Measurements from ENCODE around the gene LYSMD4. TPM values are rescaled to one million over a fixed set of nuclear protein-coding genes. Genes with fewer than 3 reads are reported as not detected.

The LYSMD4 gene
- total RNA-seq, 4 donors from 2014 or later: 6.5 to 26.8 (median 13.3) TPM

- Histone ChIP-seq H3K4me3 (no peak overlapping the region), H3K27me3 (no peaks in the 10 kb centered on the region), H3K27ac (no peak overlapping the region), H3K36me3 (no peaks in the 10 kb centered on the region), H3K9me3 (no peaks in the 10 kb centered on the region), H3K4me1 (peaks cover 7 to 8% of the 10 kb centered on the region in 2 donors)
- TF ChIP-seq CTCF (IDR thresholded peaks at IDR 0.05) (no peak), POLR2A (IDR thresholded peaks at IDR 0.05) (no peak)
- intact Hi-C loops (cut with DNase I; ENCODE audit: low total_unique reads): no loop called here
- no peak for DNase-seq
Measured at GRCh38 chr15:99712415-99712814, 20.8 kb downstream of the LYSMD4 start.

- no peaks in the 10 kb centered on the region for H3K27me3 ChIP-seq
- H3K4me1 ChIP-seq: peaks cover 7% of the 10 kb centered on the region in 2 donors
- no peak for DNase-seq
- TF ChIP-seq POLR2A (IDR thresholded peaks at IDR 0.05) (no peak), CTCF (IDR thresholded peaks at IDR 0.05) (no peak)
- H3K9me3 ChIP-seq: no peaks in the 10 kb centered on the region
- no peak overlapping the region for H3K4me3 ChIP-seq
- intact Hi-C loops (cut with DNase I; ENCODE audit: low total_unique reads): no loop called here
- H3K36me3 ChIP-seq: no peaks in the 10 kb centered on the region
- H3K27ac ChIP-seq: peak overlapping the region; percentile 24 to 50
Measured at GRCh38 chr15:99711625-99712024, 21.6 kb downstream of the LYSMD4 start.

GRCh38 chr15:99709243-99709986, 23.8 kb downstream of the LYSMD4 start:
- DNase-seq: no peak
- intact Hi-C loops (cut with DNase I; ENCODE audit: low total_unique reads): loop anchor here (10.0 kb wide), 1 partner anchor 145 kb away; the partner anchor contains the start of gene MEF2A
- TF ChIP-seq CTCF (IDR thresholded peaks at IDR 0.05) (no peak), POLR2A (IDR thresholded peaks at IDR 0.05) (no peak)
- Histone ChIP-seq H3K4me3 (no peak overlapping the region), H3K27ac (peak overlapping the region; percentile 76 to 98), H3K27me3 (no peaks in the 10 kb centered on the region), H3K9me3 (no peaks in the 10 kb centered on the region), H3K36me3 (no peaks in the 10 kb centered on the region), H3K4me1 (peaks cover 7% of the 10 kb centered on the region in 2 donors)

- intact Hi-C loops (cut with DNase I; ENCODE audit: low total_unique reads): loop anchor here (10.0 kb wide), 1 partner anchor 144 kb away; the partner anchor contains the start of gene MEF2A
Measured at GRCh38 chr15:99708563-99708962, 24.7 kb downstream of the LYSMD4 start.

More at GRCh38 chr15:99708563-99708962, 24.7 kb downstream of the LYSMD4 start:
- Histone ChIP-seq H3K27me3 (no peaks in the 10 kb centered on the region), H3K9me3 (no peaks in the 10 kb centered on the region), H3K4me1 (peaks cover 7% of the 10 kb centered on the region in 2 donors), H3K4me3 (no peak overlapping the region), H3K36me3 (no peaks in the 10 kb centered on the region), H3K27ac (peak overlapping the region; percentile 76 to 98)
- DNase-seq: peak; percentile 72 to 84
- peak; percentile 35 to 51 for TF ChIP-seq POLR2A (IDR thresholded peaks at IDR 0.05)
- no peak for TF ChIP-seq CTCF (IDR thresholded peaks at IDR 0.05)

Measured in uterus (tissue), 4 donors.